H1 (cell line): ENCODE measurements around the gene COTL1. TPM values are rescaled to one million over a fixed set of nuclear protein-coding genes. Genes with fewer than 3 reads are reported as not detected.

ENCODE experiments used
- CTCF ChIA-PET: fragments of 300-600 bp; sonication (Branson Sonifier 250); formaldehyde crosslinking; loops from one replicate; lab custom pipeline; 2021; ENCODE audit not compliant: partially characterized antibody; lab: Charles Lee
- POLR2A ChIA-PET: fragments of 300-600 bp; sonication (Branson Sonifier 250); formaldehyde crosslinking; loops from one replicate; lab custom pipeline; 2021; ENCODE audit warnings: inconsistent platforms; ENCODE audit not compliant: partially characterized antibody; lab: Charles Lee
- DNase-seq, 2 experiments: peaks; one replicate each; pipeline versions ENCODE4 v3.0.0 to v3.0.0-alpha.2; 2010 to 2022; ENCODE audit warnings: low spot score in 2 of 2, low read depth in 1 of 2, mixed read lengths in 1 of 2
- FAIRE-seq: peaks from 2 replicates; lab custom pipeline; 2011; peaks lifted over from hg19 to GRCh38; lab: Jason Lieb, UNC
- H2AFZ ChIP-seq: 2 replicates; pipeline ENCODE4 v1.8.1; 2012; ENCODE audit warnings: low read length, inconsistent platforms
- H2AK5ac ChIP-seq: 2 replicates; pipeline ENCODE4 v1.6.1; 2013; ENCODE audit warnings: low read depth, low read length
- H2BK120ac ChIP-seq: replicated peaks from 2 replicates; pipeline ENCODE3; 2013; ENCODE audit warnings: low read depth, low read length, inconsistent platforms
- H2BK12ac ChIP-seq: 2 replicates; pipeline ENCODE4 v1.6.1; 2013; ENCODE audit warnings: low read depth, low read length
- H2BK15ac ChIP-seq: 2 replicates; pipeline ENCODE4 v1.6.1; 2013; ENCODE audit warnings: low read length
- H2BK20ac ChIP-seq: 2 replicates; pipeline ENCODE4 v1.6.1; 2013; ENCODE audit warnings: low read length
- H2BK5ac ChIP-seq: 2 replicates; pipeline ENCODE4 v1.6.1; 2013; ENCODE audit warnings: low read depth, low read length
- H3K14ac ChIP-seq: 2 replicates; pipeline ENCODE4 v1.6.1; 2013; ENCODE audit warnings: inconsistent platforms; ENCODE audit not compliant: insufficient read length
- H3K18ac ChIP-seq: 2 replicates; pipeline ENCODE4 v1.6.1; 2013; ENCODE audit warnings: low read length; ENCODE audit errors: extremely low read depth
- H3K23ac ChIP-seq: 2 replicates; pipeline ENCODE4 v1.6.1; 2013; ENCODE audit warnings: inconsistent platforms; ENCODE audit not compliant: insufficient read length
- H3K23me2 ChIP-seq: 2 replicates; pipeline ENCODE4 v1.6.1; 2013; ENCODE audit warnings: low read depth, low read length
- H3K27ac ChIP-seq: 2 replicates; pipeline ENCODE4 v1.6.1; 2011; ENCODE audit warnings: low read depth, low read length, inconsistent platforms
- H3K27me3 ChIP-seq, 4 experiments: replicated peaks in 1 of 4; 1 replicate in 1 of 4; 2 replicates in 3 of 4; pipeline versions ENCODE4 v1.6.1 to v1.8.1; 2011 to 2013; ENCODE audit warnings: low read length in 3 of 4, mild to moderate bottlenecking in 3 of 4, inconsistent platforms in 2 of 4, mixed read lengths in 2 of 4, moderate library complexity in 1 of 4; ENCODE audit not compliant: control insufficient read depth in 3 of 4, insufficient read depth in 3 of 4; ENCODE audit errors: extremely low read depth in 1 of 4
- H3K36me3 ChIP-seq, 4 experiments: 2 replicates each; pipeline versions ENCODE4 v1.6.1 to v1.8.1; 2011 to 2013; ENCODE audit warnings: mild to moderate bottlenecking in 4 of 4, low read length in 3 of 4, moderate library complexity in 2 of 4, control low read depth in 1 of 4, inconsistent platforms in 1 of 4; ENCODE audit not compliant: insufficient read depth in 4 of 4, control insufficient read depth in 2 of 4
- H3K4ac ChIP-seq: replicated peaks from 2 replicates; pipeline ENCODE3; 2013; ENCODE audit warnings: low read length, low read depth, mixed read lengths, inconsistent platforms; ENCODE audit not compliant: insufficient read length
- H3K4me1 ChIP-seq, 4 experiments: replicated peaks in 1 of 4; 1 replicate in 1 of 4; 2 replicates in 3 of 4; pipeline versions ENCODE4 v1.6.1 to v1.8.1; 2011 to 2013; ENCODE audit warnings: low read length in 3 of 4, inconsistent platforms in 2 of 4, mixed read lengths in 1 of 4; ENCODE audit not compliant: insufficient read depth in 4 of 4, control insufficient read depth in 3 of 4
- H3K4me2 ChIP-seq, 2 experiments: 2 replicates each; pipeline versions ENCODE4 v1.6.1 to v1.8.1; 2011 to 2013; ENCODE audit warnings: low read depth in 2 of 2, low read length in 2 of 2, control low read depth in 1 of 2, inconsistent platforms in 1 of 2, mild to moderate bottlenecking in 1 of 2; ENCODE audit not compliant: insufficient read depth in 1 of 2
- H3K4me3 ChIP-seq, 4 experiments: fragments of 200-600, 300-600 bp in 1 of 4; sonication (generic), shearing (Covaris generic), sonication (Bioruptor Twin) in 1 of 4; 2 replicates each; pipeline versions ENCODE4 v1.5.1 to v1.8.1; 2011 to 2016; ENCODE audit warnings: low read length in 4 of 4, low read depth in 3 of 4, control low read depth in 2 of 4, inconsistent platforms in 2 of 4, mild to moderate bottlenecking in 2 of 4, mixed read lengths in 1 of 4, moderate library complexity in 1 of 4; ENCODE audit not compliant: insufficient read depth in 2 of 4; ENCODE audit errors: extremely low read depth in 1 of 4
- H3K56ac ChIP-seq: replicated peaks from 2 replicates; pipeline ENCODE3; 2013; ENCODE audit warnings: low read depth, mild to moderate bottlenecking, mixed read lengths, low read length, inconsistent platforms; ENCODE audit not compliant: insufficient read length
- H3K79me1 ChIP-seq: 2 replicates; pipeline ENCODE4 v1.6.1; 2013; ENCODE audit warnings: low read depth, low read length, control low read depth
- H3K79me2 ChIP-seq, 2 experiments: 2 replicates each; pipeline versions ENCODE4 v1.6.1 to v1.8.1; 2012 to 2013; ENCODE audit warnings: low read length in 2 of 2, mild to moderate bottlenecking in 2 of 2, inconsistent platforms in 1 of 2; ENCODE audit not compliant: insufficient read depth in 2 of 2, control insufficient read depth in 1 of 2
- H3K9ac ChIP-seq, 4 experiments: replicated peaks in 1 of 4; 1 replicate in 1 of 4; 2 replicates in 3 of 4; pipeline versions ENCODE4 v1.6.1 to v1.8.1; 2011 to 2013; ENCODE audit warnings: low read depth in 3 of 4, low read length in 3 of 4, control low read depth in 2 of 4, mild to moderate bottlenecking in 2 of 4, moderate library complexity in 2 of 4, inconsistent platforms in 1 of 4; ENCODE audit errors: extremely low read depth in 1 of 4
- H3K9me3 ChIP-seq, 2 experiments: 2 replicates each; pipeline versions ENCODE4 v1.6.1 to v1.8.1; 2012 to 2013; ENCODE audit warnings: mild to moderate bottlenecking in 2 of 2, moderate library complexity in 2 of 2, control low read depth in 1 of 2, inconsistent platforms in 1 of 2, low read depth in 1 of 2, low read length in 1 of 2, mixed read lengths in 1 of 2; ENCODE audit not compliant: insufficient read depth in 2 of 2
- H4K20me1 ChIP-seq, 2 experiments: replicated peaks in 1 of 2; 2 replicates each; pipeline versions ENCODE3 to v1.8.1; 2011 to 2013; ENCODE audit warnings: inconsistent platforms in 2 of 2, low read length in 2 of 2, mild to moderate bottlenecking in 1 of 2; ENCODE audit not compliant: insufficient read depth in 2 of 2, control insufficient read depth in 1 of 2
- H4K5ac ChIP-seq: 2 replicates; pipeline ENCODE4 v1.6.1; 2013; ENCODE audit warnings: low read length, low read depth, mixed read lengths, inconsistent platforms; ENCODE audit not compliant: insufficient read length
- H4K8ac ChIP-seq: 2 replicates; pipeline ENCODE4 v1.8.0; 2013; ENCODE audit warnings: mild to moderate bottlenecking, moderate library complexity, low read length, inconsistent platforms; ENCODE audit not compliant: insufficient read depth; ENCODE audit errors: extremely low read depth
- H4K91ac ChIP-seq: replicated peaks from 2 replicates; pipeline ENCODE3; 2013; ENCODE audit warnings: low read length, mixed read lengths, inconsistent platforms; ENCODE audit not compliant: insufficient read length
- ATF2 ChIP-seq: IDR thresholded peaks from 2 replicates; pipeline ENCODE4 v1.6.1; 2012; ENCODE audit warnings: low read length, inconsistent platforms
- E2F6 ChIP-seq: IDR thresholded peaks from 2 replicates; pipeline ENCODE4 v1.6.1; 2012; ENCODE audit warnings: inconsistent platforms
- EGR1 ChIP-seq: IDR thresholded peaks from 2 replicates; pipeline ENCODE4 v1.6.1; 2011; ENCODE audit warnings: low read depth, low read length, borderline replicate concordance
- HDAC2 ChIP-seq, 2 experiments: fragments of 300-600 bp in 1 of 2; sonication (generic) in 1 of 2; IDR thresholded peaks; 2 replicates each; pipeline ENCODE4 v1.6.1; 2011 to 2012; ENCODE audit warnings: low read depth in 2 of 2, low read length in 2 of 2, mild to moderate bottlenecking in 2 of 2, moderate library complexity in 2 of 2, borderline replicate concordance in 1 of 2, inconsistent platforms in 1 of 2
- JUN ChIP-seq: IDR thresholded peaks from 2 replicates; pipeline ENCODE4 v1.6.1; 2011; ENCODE audit warnings: low read depth, mild to moderate bottlenecking, improper control_type of control experiment, low read length
- JUND ChIP-seq: IDR thresholded peaks from 2 replicates; pipeline ENCODE4 v1.6.1; 2011; ENCODE audit warnings: mild to moderate bottlenecking, improper control_type of control experiment, low read length
- MAFK ChIP-seq: IDR thresholded peaks from 2 replicates; pipeline ENCODE4 v1.6.1; 2012; ENCODE audit warnings: low read depth, mild to moderate bottlenecking, improper control_type of control experiment, low read length
- SP1 ChIP-seq: IDR thresholded peaks from 2 replicates; pipeline ENCODE4 v1.6.1; 2011; ENCODE audit warnings: low read depth, low read length
- TEAD4 ChIP-seq: IDR thresholded peaks from 2 replicates; pipeline ENCODE4 v1.6.1; 2012; ENCODE audit warnings: low read depth, low read length, inconsistent platforms, mixed read lengths
- WGBS, 2 experiments: shearing (Covaris generic) in 1 of 2; methylation state at CpG; one replicate each; pipeline versions ENCODE4 v1.1.6 to v1.1.7; 2013 to 2015; ENCODE audit warnings: low lambda C conversion rate in 2 of 2, mixed read lengths in 2 of 2, inconsistent platforms in 1 of 2, low coverage in 1 of 2, missing lambda C conversion rate in 1 of 2; ENCODE audit not compliant: insufficient replicate concordance in 2 of 2, insufficient coverage in 1 of 2, insufficient read length in 1 of 2; ENCODE audit errors: extremely low coverage in 1 of 2, missing lambda C conversion rate in 1 of 2; 5-methylcytosine and 5-hydroxymethylcytosine counted together
- polyA plus RNA-seq, 7 experiments: library from polyadenylated mRNA; depleted of rRNA in 3 of 7; stranded (reverse) in 5 of 7; unstranded in 2 of 7; fragments of >200 nt in 5 of 7; fragments of 200-250 nt in 2 of 7; gene quantifications; 1 replicate in 5 of 7; 2 replicates in 1 of 7; 4 replicates in 1 of 7; pipeline versions ENCODE4 v1.2.1 to v1.2.3, GENCODE V29; 2011 to 2013; ENCODE audit warnings: missing spikeins in 2 of 7, mixed read lengths in 2 of 7
- total RNA-seq: library from RNA; stranded (reverse); fragmentation: NEBNext Ultra II Directional; extraction: Animal tissue kit (Norgen Biotek cat#: 25700); gene quantifications from 2 replicates; pipeline ENCODE4 v1.2.1, GENCODE V29; 2021

The COTL1 gene
- total and polyA plus RNA-seq, 2 of the 8 experiments (the other 6 are each of a cell fraction or from before 2014, with no cell fraction given): 59.2 to 183 TPM

GRCh38 chr16:84532291-84532724 is 85.6 kb downstream of the COTL1 start:
- CTCF ChIA-PET: interaction anchor here (1.0 to 2.3 kb wide), 9 partner anchors 9 to 194 kb away, joined by 3 to 8 read pairs (median 4); no protein-coding TSS in a partner anchor
- TF ChIP-seq JUN: peak; percentile 27; the same call in 1 of the 2 replicates
- 0 out of 4 replicates have a peak, but pooled peaks of 1 of the 2 experiments have one; percentile 56 for TF ChIP-seq HDAC2 (IDR thresholded peaks at IDR 0.05; ENCODE audit: borderline replicate concordance in 1 of 2, low read depth in 2 of 2, low read length in 2 of 2)
- TF ChIP-seq E2F6: 0 out of 2 replicates have a peak, but pooled peaks have one; percentile 10
- TF ChIP-seq JUND: peak; percentile 51; the same call in 1 of the 2 replicates
- TF ChIP-seq EGR1: 0 out of 2 replicates have a peak, but pooled peaks have one; percentile 12
- peak; percentile 56; the same call in 1 of the 2 replicates for TF ChIP-seq ATF2
- 0 out of 2 replicates have a peak, but pooled peaks have one; percentile 9 for TF ChIP-seq SP1
- TF ChIP-seq MAFK: no peak
- TF ChIP-seq TEAD4: peak; percentile 82

More at GRCh38 chr16:84532291-84532724, 85.6 kb downstream of the COTL1 start:
- H2BK12ac ChIP-seq: peak overlapping the region; percentile 89; the same call in 1 of the 2 replicates
- peak overlapping the region; percentile 4; the same call in 1 of the 2 replicates for H3K27ac ChIP-seq
- H2AK5ac ChIP-seq: no peak overlapping the region
- H2BK5ac ChIP-seq: no peak overlapping the region
- H3K18ac ChIP-seq: no peak overlapping the region
- peaks cover 7 to 10% of the 10 kb centered on the region in 2 experiments; a peak in 3 of 4 replicates for H3K9me3 ChIP-seq
- no peak overlapping the region for H2BK20ac ChIP-seq
- no peak overlapping the region for H3K14ac ChIP-seq
- no peak overlapping the region for H4K8ac ChIP-seq
- H3K23ac ChIP-seq: no peak overlapping the region
- H3K79me1 ChIP-seq: no peaks in the 10 kb centered on the region
- H3K4me3 ChIP-seq: no peak overlapping the region
- no peaks in the 10 kb centered on the region; a peak in 1 of 7 replicates for H3K27me3 ChIP-seq
- FAIRE-seq (peak; percentile 19), DNase-seq (peak in 1 of 2 experiments; percentile 87)
- no peak overlapping the region for H2AFZ ChIP-seq
- POLR2A ChIA-PET: interaction anchor here (0.8 to 1.8 kb wide), 11 partner anchors 11 to 37 kb away, joined by 3 to 8 read pairs (median 4); no protein-coding TSS in a partner anchor
- peak overlapping the region; percentile 5 for H2BK120ac ChIP-seq
- H3K4ac ChIP-seq: peak overlapping the region; percentile 89
- no peak overlapping the region for H4K91ac ChIP-seq
- H3K4me1 ChIP-seq: peaks cover 13 to 30% (median 18%) of the 10 kb centered on the region in 4 experiments
- 37% methylated on average over 10 of the region's 10 CpGs; no CpG with 5 or more reads in 1 of the 2 experiments for WGBS, 2 experiments
- H3K36me3 ChIP-seq: no peaks in the 10 kb centered on the region
- no peaks in the 10 kb centered on the region for H3K79me2 ChIP-seq
- H2BK15ac ChIP-seq: peak overlapping the region; percentile 14; the same call in 1 of the 2 replicates
- no peak overlapping the region for H3K56ac ChIP-seq
- H3K23me2 ChIP-seq: no peaks in the 10 kb centered on the region
- no peak overlapping the region for H4K5ac ChIP-seq
- 0 out of 4 replicates have a peak overlapping the region, but pooled peaks of 1 of the 2 experiments have one; percentile 11 for H3K4me2 ChIP-seq
- H4K20me1 ChIP-seq: no peaks in the 10 kb centered on the region
- H3K9ac ChIP-seq: no peak overlapping the region; a peak in 1 of 7 replicates
